ENCODE results near the gene MBOAT1.

- no peak for TF ChIP-seq POLR2AphosphoS5 (IDR thresholded peaks at IDR 0.05)
- no peak for TF ChIP-seq CTCF (IDR thresholded peaks at IDR 0.05; ENCODE audit: poor library complexity, severe bottlenecking)
- no peak for TF ChIP-seq TAF1 (IDR thresholded peaks at IDR 0.05; ENCODE audit: low read depth)
- no peak for TF ChIP-seq MXI1 (conservative IDR thresholded peaks at IDR 0.05; ENCODE audit: poor library complexity, severe bottlenecking)
- TF ChIP-seq REST (IDR thresholded peaks at IDR 0.05; ENCODE audit: borderline replicate concordance), result no peak
- TF ChIP-seq EP300 (conservative IDR thresholded peaks at IDR 0.05; ENCODE audit: poor library complexity, severe bottlenecking), result no peak
These were observed 77.7 kb downstream of the MBOAT1 start for GRCh38 chr6:20134613-20135012.
